ENCODE measurements around the gene TRRAP.

The TRRAP gene

DNA sequence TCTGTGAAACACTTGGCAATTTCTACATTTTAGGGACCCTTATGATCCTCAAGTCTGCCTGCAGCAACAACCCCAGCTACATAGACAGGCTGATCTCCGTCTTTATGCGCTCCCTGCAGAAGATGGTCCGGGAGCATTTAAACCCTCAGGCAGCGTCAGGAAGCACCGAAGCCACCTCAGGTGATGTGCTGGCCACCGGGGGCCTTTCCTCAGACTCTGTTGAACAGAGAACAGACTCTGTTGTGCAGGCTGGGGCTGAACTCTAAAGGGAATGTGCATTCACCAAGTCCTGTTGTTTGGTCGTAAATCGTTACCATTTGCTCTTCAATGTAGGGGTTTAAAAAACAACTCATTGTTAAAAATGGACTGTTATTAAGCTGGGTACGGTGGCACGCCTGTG, 86.3 kb downstream of the TRRAP start:
- DNase-seq (ENCODE audit: low read depth in 1 of 2, low spot score in 1 of 2) = no peak
- Histone ChIP-seq H3K27ac (replicated peaks) (no peak overlapping the region), H3K4me3 (replicated peaks; ENCODE audit: insufficient read depth, low read length) (no peak overlapping the region), H3K27me3 (ENCODE audit: insufficient read depth, poor library complexity, severe bottlenecking) (no peaks in the 10 kb centered on the region)
- no peak for TF ChIP-seq POLR2AphosphoS5 (IDR thresholded peaks at IDR 0.05; ENCODE audit: low read depth)
- no peak for TF ChIP-seq CTCF (IDR thresholded peaks at IDR 0.05; ENCODE audit: insufficient read depth, low read length)
- no peak for TF ChIP-seq SPI1 (IDR thresholded peaks at IDR 0.05; ENCODE audit: borderline replicate concordance, low read depth)
- TF ChIP-seq, protein P1, sequence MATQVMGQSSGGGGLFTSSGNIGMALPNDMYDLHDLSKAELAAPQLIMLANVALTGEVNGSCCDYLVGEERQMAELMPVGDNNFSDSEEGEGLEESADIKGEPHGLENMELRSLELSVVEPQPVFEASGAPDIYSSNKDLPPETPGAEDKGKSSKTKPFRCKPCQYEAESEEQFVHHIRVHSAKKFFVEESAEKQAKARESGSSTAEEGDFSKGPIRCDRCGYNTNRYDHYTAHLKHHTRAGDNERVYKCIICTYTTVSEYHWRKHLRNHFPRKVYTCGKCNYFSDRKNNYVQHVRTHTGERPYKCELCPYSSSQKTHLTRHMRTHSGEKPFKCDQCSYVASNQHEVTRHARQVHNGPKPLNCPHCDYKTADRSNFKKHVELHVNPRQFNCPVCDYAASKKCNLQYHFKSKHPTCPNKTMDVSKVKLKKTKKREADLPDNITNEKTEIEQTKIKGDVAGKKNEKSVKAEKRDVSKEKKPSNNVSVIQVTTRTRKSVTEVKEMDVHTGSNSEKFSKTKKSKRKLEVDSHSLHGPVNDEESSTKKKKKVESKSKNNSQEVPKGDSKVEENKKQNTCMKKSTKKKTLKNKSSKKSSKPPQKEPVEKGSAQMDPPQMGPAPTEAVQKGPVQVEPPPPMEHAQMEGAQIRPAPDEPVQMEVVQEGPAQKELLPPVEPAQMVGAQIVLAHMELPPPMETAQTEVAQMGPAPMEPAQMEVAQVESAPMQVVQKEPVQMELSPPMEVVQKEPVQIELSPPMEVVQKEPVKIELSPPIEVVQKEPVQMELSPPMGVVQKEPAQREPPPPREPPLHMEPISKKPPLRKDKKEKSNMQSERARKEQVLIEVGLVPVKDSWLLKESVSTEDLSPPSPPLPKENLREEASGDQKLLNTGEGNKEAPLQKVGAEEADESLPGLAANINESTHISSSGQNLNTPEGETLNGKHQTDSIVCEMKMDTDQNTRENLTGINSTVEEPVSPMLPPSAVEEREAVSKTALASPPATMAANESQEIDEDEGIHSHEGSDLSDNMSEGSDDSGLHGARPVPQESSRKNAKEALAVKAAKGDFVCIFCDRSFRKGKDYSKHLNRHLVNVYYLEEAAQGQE (IDR thresholded peaks at IDR 0.05; ENCODE audit: insufficient replicate concordance, low read depth) = no peak
- TF ChIP-seq GABPA (IDR thresholded peaks at IDR 0.05; ENCODE audit: low read depth) = no peak

DNA sequence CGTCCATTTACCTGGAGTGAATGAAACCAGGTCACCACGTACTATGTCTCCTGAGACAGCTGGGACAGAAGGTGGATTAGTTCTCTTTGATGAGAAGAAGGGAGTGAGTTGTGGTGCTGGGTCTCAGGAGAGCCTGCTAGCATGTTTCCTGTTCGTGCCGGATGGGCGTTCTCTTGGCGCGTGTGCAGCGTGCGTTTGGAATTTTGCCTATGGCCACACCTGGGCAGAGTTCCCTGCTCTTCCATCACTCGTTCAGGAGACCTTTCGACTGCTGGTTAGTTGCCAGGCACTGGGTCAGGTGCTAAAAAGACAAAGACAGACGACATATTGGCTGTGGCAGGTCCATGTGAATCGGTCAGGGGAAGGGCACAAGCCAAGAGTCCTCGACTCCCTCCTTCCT, 90.3 kb downstream of the TRRAP start:
- no peak for TF ChIP-seq GABPA (IDR thresholded peaks at IDR 0.05; ENCODE audit: low read depth)
- TF ChIP-seq, protein P1 (IDR thresholded peaks at IDR 0.05; ENCODE audit: insufficient replicate concordance, low read depth) = no peak
- no peak for DNase-seq (ENCODE audit: low read depth in 1 of 2, low spot score in 1 of 2)
- H3K4me3 ChIP-seq (replicated peaks; ENCODE audit: insufficient read depth, low read length) = no peak overlapping the region
- no peak overlapping the region for H3K27ac ChIP-seq (replicated peaks)
- no peaks in the 10 kb centered on the region for H3K27me3 ChIP-seq (ENCODE audit: insufficient read depth, poor library complexity, severe bottlenecking)

GRCh38 chr7:98969386-98969785, 91.1 kb downstream of the TRRAP start:
- H3K27me3 ChIP-seq (ENCODE audit: insufficient read depth, poor library complexity, severe bottlenecking) = no peaks in the 10 kb centered on the region
- H3K27ac ChIP-seq (replicated peaks) = no peak overlapping the region
- TF ChIP-seq, protein P1 (IDR thresholded peaks at IDR 0.05; ENCODE audit: insufficient replicate concordance, low read depth) = no peak
- TF ChIP-seq SPI1 (IDR thresholded peaks at IDR 0.05; ENCODE audit: borderline replicate concordance, low read depth) = no peak
- no peak overlapping the region for H3K4me3 ChIP-seq (replicated peaks; ENCODE audit: insufficient read depth, low read length)
- DNase-seq (ENCODE audit: low read depth in 1 of 2, low spot score in 1 of 2) = no peak

DNA sequence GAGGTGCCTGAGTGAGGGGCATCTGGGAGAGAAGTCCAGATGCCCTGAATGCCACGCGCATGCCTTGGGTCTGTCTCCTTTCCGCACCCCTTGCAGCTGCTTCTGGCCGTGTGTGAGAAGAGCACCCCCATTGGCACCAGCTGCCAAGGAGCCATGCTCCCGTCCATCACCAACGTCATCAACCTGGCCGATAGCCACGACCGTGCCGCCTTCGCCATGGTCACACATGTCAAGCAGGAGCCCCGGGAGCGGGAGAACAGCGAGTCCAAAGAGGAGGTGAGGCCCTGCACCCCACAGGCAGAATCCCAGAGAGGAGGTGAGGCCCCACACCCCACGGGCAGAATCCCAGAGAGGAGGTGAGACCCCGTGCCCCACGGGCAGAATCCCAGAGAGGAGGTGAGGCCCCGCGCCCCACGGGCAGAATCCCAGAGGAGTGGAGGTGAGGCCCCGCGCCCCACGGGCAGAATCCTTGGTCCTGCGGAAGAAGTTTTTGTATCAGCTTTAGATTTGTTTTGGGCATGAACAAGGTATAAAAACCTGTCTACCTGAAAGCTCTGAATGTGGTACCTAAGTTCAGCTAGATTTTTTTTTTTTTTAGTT, 91.8 kb downstream of the TRRAP start:
- H3K27me3 ChIP-seq (ENCODE audit: insufficient read depth, poor library complexity, severe bottlenecking) = no peaks in the 10 kb centered on the region
- H3K4me3 ChIP-seq (replicated peaks; ENCODE audit: insufficient read depth, low read length) = no peak overlapping the region
- no peak for DNase-seq (ENCODE audit: low read depth in 1 of 2, low spot score in 1 of 2)
- TF ChIP-seq SPI1 (IDR thresholded peaks at IDR 0.05; ENCODE audit: borderline replicate concordance, low read depth) (no peak), CTCF (IDR thresholded peaks at IDR 0.05; ENCODE audit: insufficient read depth, low read length) (no peak), POLR2AphosphoS5 (IDR thresholded peaks at IDR 0.05; ENCODE audit: low read depth) (no peak), GABPA (IDR thresholded peaks at IDR 0.05; ENCODE audit: low read depth) (no peak)
- TF ChIP-seq, protein P1 (IDR thresholded peaks at IDR 0.05; ENCODE audit: insufficient replicate concordance, low read depth) = no peak
- H3K27ac ChIP-seq (replicated peaks) = no peak overlapping the region
